ENCODE results near the gene MEOX1. TPM values are rescaled to one million over a fixed set of nuclear protein-coding genes. Genes with fewer than 3 reads are reported as not detected.

The MEOX1 gene
- total RNA-seq, 1 donor = 6.0 TPM

GRCh38 chr17:43636426-43636825 lies 25.3 kb downstream of the MEOX1 start:
- TF ChIP-seq CTCF (IDR thresholded peaks at IDR 0.05; ENCODE audit: insufficient read depth, low read depth, low read length) = no peak

GRCh38 chr17:43634591-43635125 lies 27.1 kb downstream of the MEOX1 start:
- no peak overlapping the region for H3K4me3 ChIP-seq (ENCODE audit: low read depth, low read length)
- no peak for DNase-seq (ENCODE audit: low read depth)
- no peak for TF ChIP-seq CTCF (IDR thresholded peaks at IDR 0.05; ENCODE audit: insufficient read depth, low read depth, low read length)

More at GRCh38 chr17:43636426-43636825, 25.3 kb downstream of the MEOX1 start:
- DNase-seq (ENCODE audit: low read depth) = no peak
- H3K4me3 ChIP-seq (ENCODE audit: low read depth, low read length) = no peak overlapping the region

GRCh38 chr17:43632221-43632620 lies 29.5 kb downstream of the MEOX1 start:
- TF ChIP-seq CTCF (IDR thresholded peaks at IDR 0.05; ENCODE audit: insufficient read depth, low read depth, low read length) = no peak
- DNase-seq (ENCODE audit: low read depth) = no peak
- H3K4me3 ChIP-seq (ENCODE audit: low read depth, low read length) = no peak overlapping the region

- no peak overlapping the region for H3K4me3 ChIP-seq (ENCODE audit: low read depth, low read length)
- no peak for TF ChIP-seq CTCF (IDR thresholded peaks at IDR 0.05; ENCODE audit: insufficient read depth, low read depth, low read length)
- no peak for DNase-seq (ENCODE audit: low read depth)
Measured at GRCh38 chr17:43631429-43631828, 30.3 kb downstream of the MEOX1 start.

GRCh38 chr17:43628089-43628650 lies 33.6 kb downstream of the MEOX1 start:
- H3K4me3 ChIP-seq (ENCODE audit: low read depth, low read length) = no peak overlapping the region
- no peak for TF ChIP-seq CTCF (IDR thresholded peaks at IDR 0.05; ENCODE audit: insufficient read depth, low read depth, low read length)
- peak; percentile 49 for DNase-seq (ENCODE audit: low read depth)

- TF ChIP-seq CTCF (IDR thresholded peaks at IDR 0.05; ENCODE audit: insufficient read depth, low read depth, low read length) = no peak
- no peak for DNase-seq (ENCODE audit: low read depth)
- no peak overlapping the region for H3K4me3 ChIP-seq (ENCODE audit: low read depth, low read length)
Measured at GRCh38 chr17:43627653-43628052, 34.1 kb downstream of the MEOX1 start.

- H3K4me3 ChIP-seq (ENCODE audit: low read depth, low read length) = no peak overlapping the region
- no peak for TF ChIP-seq CTCF (IDR thresholded peaks at IDR 0.05; ENCODE audit: insufficient read depth, low read depth, low read length)
- no peak for DNase-seq (ENCODE audit: low read depth)
Measured at GRCh38 chr17:43626023-43626422, 35.7 kb downstream of the MEOX1 start.
